Measurements from ENCODE around the gene ZNF133.

ZNF133 gene

GRCh38 chr20:18364768-18365167 is 76.4 kb downstream of the ZNF133 start:
- DNase-seq (ENCODE audit: low read depth): no peak
- H3K4me3 ChIP-seq (ENCODE audit: control insufficient read depth, low read depth, low read length): no peak overlapping the region
- TF ChIP-seq, protein P1, sequence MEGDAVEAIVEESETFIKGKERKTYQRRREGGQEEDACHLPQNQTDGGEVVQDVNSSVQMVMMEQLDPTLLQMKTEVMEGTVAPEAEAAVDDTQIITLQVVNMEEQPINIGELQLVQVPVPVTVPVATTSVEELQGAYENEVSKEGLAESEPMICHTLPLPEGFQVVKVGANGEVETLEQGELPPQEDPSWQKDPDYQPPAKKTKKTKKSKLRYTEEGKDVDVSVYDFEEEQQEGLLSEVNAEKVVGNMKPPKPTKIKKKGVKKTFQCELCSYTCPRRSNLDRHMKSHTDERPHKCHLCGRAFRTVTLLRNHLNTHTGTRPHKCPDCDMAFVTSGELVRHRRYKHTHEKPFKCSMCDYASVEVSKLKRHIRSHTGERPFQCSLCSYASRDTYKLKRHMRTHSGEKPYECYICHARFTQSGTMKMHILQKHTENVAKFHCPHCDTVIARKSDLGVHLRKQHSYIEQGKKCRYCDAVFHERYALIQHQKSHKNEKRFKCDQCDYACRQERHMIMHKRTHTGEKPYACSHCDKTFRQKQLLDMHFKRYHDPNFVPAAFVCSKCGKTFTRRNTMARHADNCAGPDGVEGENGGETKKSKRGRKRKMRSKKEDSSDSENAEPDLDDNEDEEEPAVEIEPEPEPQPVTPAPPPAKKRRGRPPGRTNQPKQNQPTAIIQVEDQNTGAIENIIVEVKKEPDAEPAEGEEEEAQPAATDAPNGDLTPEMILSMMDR (IDR thresholded peaks at IDR 0.05; ENCODE audit: control insufficient read depth, insufficient read depth, low read depth, low read length, missing control alignments): no peak
